Suppressor macrophage (primary cell): ENCODE results near the gene ENOX2.
A peak's percentile ranks its signal among the peaks of the same experiment; 100 is the strongest.
"Not testable (repeated sequence)": the region's sequence is repeated elsewhere in the genome, so short reads cannot be mapped to it uniquely, and the experiment has no call there.

ENCODE experiments used
- DNase-seq, 4 experiments: peaks; one replicate each; pipeline ENCODE4 v3.0.0-alpha.2; 2020 to 2022

ENOX2 gene

DNA sequence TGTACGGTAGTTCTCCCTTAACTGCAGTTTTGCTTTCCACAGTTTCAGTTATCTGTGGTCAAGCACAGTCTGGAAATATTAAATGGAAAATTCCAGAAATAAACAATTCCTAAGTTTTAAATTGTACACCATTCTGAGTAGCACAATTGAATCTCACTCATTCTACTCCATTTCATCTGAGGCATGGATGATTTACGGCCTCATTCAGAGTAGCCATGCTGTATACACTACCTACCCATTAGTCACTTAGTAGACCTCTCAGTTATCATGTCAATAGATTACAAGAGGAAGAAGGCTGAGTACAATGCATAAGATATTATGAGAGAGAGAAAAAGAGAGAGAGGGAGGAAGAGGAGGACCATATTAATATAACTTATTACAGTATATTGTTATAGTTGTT lies 77.5 kb downstream of the ENOX2 start:
- DNase-seq, result no peak

DNA sequence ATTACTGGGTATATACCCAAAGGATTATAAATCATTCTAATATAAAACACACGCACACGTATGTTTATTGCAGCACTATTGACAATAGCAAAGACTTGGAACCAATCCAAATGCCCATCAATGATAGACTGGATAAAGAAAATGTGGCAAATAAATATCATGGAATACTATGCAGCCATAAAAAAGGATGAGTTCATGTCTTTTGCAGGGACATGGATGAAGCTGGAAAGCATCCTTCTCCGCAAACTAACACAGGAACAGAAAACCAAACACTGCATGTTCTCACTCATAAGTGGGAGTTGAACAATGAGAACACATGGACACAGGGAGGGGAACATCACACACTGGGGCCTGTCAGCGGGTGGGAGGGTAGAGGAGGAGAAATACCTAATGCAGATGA lies 83.6 kb downstream of the ENOX2 start:
- DNase-seq, result not testable (repeated sequence)

DNA sequence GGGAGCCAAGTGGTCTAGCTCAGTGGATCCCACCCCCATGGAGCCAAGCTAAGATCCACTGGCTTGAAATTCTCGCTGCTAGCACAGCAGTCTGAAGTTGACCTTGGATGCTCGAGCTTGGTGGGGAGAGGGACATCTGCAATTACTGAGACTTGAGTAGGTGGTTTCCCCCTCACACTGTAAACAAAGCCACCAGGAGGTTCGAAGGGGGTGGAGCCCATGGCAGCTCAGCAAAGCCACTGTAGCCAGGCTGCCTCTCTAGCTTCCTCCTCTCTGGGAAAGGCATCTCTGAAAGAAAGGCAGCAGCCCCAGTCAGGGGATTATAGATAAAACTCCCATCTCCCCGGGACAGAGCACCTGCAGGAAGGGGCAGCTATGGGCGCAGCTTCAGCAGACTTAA lies 89.1 kb downstream of the ENOX2 start:
- not testable (repeated sequence) for DNase-seq

DNA sequence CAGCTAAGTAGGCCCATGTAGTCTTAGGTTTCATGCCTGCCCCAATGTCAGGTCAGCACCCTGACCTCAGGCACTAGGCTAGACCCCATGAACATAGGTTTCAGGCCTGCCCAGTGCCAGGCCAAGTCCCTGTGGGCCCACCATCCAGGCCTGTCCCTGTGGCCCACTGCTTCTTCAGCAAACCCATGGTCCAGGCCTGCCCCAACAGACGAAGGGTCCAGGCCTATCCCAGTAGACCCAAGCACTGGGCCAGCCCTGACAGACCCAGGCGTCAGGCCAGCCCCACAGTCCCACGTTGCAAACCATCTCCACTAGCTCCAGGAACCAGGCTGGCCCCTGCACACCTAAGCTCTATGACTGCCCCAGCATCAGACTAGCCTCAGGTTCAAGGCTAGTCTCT lies 92.4 kb downstream of the ENOX2 start:
- DNase-seq, result no peak

DNA sequence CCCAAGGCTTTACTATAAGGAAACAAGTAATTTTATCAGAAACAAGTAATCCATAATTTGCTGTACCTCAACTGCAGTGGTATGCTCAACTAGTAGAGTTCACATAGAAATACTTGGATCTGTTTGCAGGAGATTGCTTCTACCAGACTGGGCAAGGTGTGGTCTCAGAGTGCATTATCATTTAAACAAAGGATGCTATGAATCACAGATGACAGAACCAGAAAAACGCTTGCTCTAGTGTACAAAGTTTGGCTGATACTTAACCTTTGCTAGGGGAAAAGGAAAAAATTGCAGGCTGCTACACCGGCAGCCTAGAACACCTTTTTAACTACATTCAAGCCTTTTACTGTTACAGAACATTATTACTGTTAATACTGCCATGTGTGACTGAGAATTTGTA lies 97.1 kb downstream of the ENOX2 start:
- DNase-seq, result no peak

DNA sequence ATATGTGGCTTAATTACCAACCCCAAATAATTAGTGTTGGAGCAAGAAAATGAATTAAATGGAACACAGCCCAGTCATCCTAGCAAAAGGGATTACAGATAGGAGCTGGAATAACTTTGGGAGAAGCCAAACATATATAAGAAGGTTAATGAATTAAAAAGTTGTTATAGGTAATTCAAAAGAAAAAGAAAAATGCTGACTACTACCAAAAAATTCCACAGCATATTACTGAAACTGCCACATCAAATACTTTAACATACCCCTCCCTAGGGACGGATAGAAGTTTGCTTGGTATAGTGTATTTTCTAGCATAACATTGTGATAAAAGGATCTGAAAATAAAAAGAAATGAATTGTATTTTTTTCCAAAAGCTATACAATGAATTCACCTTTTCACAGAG lies 99.5 kb downstream of the ENOX2 start:
- DNase-seq, result no peak

DNA sequence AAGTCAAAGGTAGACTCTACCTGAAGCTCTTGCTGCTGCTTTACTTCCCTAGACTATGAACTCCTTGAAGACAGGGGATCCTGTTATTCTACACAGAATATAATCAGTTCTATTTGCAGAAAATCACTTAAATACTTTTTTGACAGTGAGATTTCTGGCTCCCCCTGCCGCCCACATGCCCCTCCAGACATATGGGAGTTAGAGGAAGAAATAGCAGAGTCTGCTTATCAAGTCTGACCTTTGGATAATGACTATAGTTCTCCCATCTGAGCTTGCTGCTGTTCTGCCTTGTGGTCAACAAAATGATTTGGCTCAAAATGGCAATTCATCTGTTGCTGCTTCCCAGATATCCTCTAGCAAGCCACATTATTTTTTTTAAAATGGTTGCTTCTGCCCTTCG lies 101.1 kb downstream of the ENOX2 start:
- DNase-seq, result no peak

DNA sequence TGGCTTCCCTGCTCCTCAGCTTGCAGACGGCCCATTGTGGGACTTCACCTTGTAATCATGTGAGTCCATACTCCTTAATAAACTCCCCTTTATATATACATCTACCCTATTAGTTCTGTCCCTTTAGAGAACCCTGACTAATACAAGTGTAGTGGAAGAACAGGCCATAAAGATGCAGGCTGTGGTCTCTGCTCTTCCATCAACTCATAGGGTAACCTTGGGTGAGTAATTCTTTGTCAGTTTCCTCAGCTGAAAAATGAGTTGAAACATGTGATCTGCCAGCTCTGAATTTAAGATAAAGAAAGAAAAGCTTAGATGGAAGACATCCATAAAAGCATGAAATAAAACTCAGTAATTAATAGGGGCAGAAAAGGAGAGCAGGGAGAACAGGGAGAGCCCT lies 103.6 kb downstream of the ENOX2 start:
- DNase-seq, result no peak

DNA sequence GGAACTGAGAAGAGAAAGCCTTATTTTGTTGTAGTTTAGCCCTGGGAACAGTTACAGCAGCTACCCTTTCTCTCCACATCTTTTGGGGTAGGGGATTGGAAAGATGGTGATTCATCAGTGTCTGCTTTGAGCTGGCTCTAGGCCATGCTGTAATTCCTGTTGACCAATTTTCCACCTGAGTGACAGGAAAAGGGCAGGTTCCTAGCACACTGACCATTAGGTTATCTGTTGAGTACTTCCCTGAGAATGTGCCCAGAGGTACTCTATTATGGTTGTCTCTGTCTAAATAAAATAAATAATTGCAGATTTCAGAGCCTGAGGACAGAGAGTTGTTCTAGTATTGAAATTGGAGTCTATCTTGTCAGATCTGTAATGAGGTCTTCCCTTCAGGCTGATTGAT lies 109.0 kb downstream of the ENOX2 start:
- DNase-seq, result no peak

DNA sequence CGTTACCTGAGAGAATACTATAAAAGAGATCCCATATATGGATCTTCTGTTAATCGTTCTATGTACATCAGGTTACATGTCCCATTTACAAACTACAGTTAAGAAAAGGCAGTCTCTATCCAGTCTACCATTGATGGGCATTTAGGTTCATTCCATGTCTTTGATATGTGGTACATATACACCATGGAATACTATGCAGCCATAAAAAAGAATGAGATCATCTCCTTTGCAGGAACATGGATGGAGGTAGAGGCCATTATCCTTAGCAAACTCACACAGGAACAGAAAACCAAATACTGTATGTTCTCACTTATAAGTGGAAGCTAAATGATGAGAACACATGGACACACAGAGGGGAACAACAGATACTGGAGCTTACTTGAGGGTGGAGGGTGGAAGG lies 111.1 kb downstream of the ENOX2 start:
- DNase-seq, result not testable (repeated sequence)

DNA sequence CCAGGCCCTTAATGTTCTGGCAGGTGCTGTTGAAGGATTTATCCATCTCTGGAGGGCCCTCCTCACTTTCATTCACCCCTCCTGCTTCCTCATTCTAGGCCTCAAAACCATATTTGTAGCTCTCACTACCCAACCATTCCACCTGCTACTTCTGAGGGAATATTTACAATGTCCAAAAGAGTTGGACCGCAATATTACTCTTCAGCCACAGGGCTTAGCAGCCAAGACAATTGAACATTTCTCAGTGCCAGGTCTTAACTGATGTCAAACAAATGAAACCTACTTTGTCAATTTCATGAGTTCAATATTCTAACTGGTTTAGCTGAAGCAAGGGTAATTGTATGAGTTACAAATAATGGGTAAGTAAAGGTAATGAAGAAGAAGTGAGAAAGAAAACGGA lies 113.2 kb downstream of the ENOX2 start:
- no peak for DNase-seq

DNA sequence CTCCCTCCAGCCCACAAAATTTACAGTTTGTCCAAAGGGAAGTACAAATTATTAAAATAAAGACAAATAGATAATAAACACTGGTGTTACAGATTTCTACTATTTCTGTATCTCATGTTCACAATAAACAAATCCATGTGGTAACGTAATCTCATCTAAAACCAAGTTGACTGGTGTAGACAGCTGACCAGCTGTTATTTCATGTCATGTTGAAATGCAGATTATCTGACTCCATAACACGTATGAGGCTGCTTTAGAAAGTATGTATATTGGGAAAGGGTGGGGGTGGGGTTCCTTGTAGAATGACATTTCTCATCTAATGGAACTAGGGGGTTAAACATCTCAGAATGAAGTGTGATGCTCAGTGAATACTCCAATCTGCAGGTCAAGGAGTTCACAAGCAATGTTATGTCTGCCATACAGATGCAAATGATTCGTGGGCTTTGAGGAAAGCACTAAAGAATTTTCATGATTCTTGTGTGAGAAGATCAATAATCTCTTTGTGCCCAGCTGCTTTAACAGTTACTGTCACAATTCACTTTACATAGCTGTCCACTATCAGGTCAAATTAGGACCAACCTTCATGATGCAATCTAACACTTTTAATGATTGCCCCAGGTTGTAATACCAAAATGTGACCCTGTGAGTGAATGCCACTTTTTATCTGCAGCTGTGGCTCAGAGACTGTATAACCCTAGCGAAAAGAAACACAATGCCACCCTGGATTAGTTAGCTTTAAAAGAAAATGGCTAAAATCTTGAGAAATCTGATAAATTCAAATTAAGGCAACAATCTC lies 114.0 kb downstream of the ENOX2 start:
- DNase-seq, result no peak

DNA sequence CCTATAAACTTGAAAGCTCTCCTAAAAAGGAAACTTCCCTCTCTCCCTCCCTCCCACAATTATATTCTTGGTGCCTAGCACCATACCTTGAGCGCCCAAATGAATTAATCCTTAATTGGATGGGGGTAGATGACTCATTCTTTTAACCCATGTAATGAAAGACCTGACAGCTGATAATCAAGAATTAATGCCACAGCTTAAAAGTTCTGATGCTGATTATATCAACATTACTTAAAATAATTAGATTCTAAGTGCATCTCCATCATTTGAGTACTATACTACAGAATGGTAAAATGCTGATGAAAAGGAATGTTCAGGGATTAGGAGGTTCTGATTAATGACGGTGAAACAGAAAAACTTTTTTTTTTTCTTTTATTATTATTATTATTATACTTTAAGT lies 117.0 kb downstream of the ENOX2 start:
- DNase-seq, result no peak

DNA sequence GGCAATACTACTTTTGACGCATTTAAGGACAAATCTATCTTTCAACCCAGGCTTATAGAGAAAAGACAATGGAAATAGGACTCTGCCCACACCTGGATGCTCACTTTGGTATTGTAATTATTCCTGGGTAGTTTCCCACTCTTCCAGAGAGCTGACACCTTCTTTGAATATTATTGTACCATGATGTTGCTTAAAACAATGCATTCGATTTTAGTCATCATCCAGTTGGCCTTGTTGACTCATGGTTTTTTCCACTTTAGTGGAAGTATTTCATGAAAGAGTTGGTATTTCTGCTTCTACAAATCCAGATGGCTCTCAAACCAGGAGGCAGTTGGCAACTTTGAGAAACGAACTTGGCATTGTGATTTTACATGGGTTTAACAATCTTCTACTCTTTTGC lies 124.2 kb downstream of the ENOX2 start:
- no peak for DNase-seq

DNA sequence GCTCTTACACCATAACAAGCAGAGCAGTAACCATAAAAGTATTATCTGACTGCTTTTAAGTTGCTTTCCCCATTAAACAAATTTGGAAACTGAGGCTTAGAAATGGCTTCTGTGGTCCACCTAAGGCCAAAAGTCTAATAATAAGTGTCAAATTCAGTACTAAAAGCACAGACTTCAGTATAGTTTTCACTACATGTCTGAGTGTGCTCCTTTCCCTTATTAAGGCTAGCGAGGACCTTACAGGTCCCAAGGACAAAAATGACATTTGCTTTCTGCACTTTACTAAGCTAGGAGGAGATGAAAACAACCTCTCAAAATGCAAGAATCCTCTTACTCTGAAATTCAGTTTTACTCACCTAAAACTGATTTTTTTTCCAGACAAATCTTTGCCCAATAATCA lies 127.2 kb downstream of the ENOX2 start:
- no peak for DNase-seq

DNA sequence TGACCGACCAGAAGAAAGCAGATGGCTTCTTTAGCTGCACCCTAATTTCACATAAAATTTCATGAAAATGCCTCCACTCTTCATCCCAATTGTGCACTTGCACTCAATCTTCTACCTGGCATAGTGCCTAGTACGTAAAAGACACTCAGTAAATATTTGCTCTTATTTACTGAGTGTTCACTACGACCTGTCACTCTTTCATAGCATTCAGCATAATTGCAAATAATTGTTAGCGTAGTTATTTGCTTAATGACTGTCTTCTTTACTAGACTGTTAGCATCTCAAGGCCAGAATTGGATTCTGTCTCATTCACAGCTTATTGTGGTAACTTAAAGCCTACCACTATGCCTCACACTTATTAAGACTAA lies 130.2 kb downstream of the ENOX2 start:
- no peak for DNase-seq

DNA sequence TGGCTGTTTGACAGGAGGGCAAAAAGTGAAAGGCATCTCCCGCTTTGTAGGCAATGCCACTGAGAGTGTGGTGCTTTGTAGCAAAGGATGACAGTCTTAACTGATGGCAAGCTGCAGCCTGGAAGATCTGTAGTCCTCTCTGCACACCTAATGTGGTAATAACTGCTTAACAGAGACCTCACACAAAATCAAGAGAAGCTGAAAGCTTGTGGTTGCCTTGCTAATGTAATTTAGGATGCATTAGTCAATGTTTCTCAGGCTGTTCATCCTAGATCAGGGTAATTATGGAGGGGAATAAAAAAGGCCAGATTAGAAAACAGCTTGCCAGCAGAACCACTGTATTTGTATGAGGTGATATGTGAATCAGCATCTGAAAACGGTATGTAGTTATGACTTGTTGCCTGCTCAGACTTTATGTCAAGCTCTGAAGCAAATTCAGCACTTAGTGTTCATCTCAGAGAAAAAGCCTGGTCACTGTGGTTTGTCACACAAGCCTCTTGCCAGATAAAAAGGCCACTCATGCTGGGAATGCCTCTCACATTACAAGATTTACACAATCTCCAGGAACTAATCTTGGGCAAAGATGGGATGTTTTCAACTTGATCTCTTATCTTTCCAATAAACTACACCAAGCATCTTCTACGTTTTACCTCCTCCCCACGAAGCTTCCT lies 130.8 kb downstream of the ENOX2 start:
- DNase-seq, result no peak

DNA sequence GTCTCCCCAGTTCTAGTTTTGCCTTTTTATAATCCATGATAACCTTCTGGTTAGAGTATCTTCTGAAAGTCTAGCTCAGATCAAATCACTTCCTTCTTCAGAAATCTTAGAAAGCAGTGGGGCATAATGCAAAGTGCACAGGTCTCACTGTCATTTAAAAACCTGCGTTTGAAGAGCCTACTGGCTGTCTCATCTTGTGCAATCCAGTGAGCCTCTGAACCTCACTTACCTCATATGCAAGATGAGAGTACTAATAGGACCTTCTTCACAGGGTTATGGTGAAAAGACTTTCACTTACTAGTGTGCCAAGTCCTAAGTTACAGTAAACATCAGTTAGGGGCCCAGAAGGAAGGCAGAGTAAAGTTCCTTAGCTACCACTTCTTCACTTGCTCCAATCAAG lies 131.4 kb downstream of the ENOX2 start:
- DNase-seq, result no peak

DNA sequence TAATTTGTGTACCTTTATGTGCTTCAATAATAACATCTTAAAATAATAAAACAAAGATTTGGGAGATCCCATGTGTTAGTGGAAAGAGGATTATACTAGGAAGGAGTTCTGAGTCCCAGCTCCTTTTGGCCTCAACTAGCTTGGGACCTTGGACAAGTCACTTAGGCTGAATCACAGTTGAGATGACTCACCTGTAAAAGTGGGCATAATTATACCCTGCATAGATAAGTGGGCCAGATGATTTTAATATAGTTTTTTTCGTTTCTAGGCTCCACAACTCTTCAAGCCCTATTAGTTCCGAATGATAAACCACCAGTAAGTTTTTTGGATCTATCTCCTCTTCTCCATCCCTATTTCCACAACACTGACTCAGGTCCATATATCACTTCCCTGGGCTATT lies 131.8 kb downstream of the ENOX2 start:
- DNase-seq, result no peak

DNA sequence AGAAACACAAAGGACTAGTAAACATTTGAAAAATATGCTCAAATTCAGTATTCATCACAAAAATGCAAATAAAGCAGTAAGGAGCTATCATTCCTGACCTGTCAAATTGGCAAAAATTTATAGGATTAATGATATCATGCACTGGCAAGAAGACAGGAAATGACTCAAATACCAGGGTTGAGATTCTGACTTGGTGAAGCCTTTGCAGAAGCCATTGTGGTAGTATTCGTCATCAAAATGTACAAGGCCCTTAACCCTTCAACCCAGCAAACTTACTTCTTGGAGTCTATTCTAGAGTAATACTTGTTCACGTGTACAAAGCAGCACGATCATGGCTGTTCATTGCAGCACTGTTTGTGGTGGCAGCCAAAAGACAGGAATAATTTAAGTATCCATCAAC lies 132.4 kb downstream of the ENOX2 start:
- peak in 1 of 4 experiments; percentile 3 for DNase-seq

DNA sequence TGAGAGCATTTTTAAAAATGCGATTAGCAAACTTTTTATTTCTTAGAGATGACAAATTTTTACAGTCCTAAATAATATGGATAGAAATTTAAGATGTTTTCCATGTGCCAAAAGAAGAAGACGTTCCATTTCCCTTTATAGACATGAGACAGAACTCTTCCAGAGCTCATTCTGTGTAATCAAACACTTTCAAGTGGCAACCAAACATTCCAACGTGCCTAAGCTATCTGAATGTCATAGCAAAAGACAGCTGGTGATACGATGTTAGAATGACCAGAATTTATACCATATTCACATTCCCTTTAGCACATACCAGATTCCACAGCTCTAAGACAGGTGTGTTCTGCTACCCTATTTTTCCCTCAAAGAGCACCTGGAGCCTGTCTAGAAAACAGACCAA lies 133.2 kb downstream of the ENOX2 start:
- DNase-seq, result no peak

DNA sequence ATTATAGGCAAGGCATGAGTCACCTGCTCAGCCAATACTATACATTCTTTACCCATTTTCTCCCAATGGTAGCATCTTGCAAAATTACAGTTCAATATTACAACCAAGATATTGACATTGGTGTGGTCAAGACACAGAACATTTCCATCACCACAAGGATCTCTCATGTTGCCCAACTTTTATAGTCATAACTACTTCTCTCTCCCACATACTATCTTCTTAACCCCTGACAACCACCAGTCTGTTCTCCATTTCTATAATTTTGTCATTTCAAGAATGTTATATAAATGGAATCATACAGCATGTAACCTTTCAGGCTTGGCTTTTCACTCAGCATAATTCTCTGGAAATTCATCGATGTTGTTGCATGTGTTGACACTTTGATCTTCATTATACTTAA lies 144.9 kb downstream of the ENOX2 start:
- DNase-seq, result peak in 1 of 4 experiments; percentile 0

DNA sequence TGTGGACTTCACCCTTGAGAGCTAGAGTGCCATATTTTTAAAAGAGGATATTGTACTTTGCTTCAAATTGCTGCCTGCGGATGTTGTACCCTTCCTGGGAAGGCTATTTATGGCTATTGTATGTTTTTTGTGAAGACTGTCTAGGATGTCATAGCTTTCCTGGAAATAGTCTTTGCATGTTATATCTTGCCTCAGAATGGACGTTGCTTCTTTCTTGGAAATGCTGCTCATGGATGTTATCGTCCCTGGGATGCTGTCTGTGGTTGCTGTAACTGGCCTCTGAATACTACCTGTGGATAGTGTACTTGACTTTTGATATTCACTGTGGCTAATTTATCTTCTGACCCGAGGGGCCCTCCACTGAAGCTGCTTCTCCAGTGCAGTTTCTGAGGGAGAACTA lies 146.8 kb downstream of the ENOX2 start:
- no peak for DNase-seq

DNA sequence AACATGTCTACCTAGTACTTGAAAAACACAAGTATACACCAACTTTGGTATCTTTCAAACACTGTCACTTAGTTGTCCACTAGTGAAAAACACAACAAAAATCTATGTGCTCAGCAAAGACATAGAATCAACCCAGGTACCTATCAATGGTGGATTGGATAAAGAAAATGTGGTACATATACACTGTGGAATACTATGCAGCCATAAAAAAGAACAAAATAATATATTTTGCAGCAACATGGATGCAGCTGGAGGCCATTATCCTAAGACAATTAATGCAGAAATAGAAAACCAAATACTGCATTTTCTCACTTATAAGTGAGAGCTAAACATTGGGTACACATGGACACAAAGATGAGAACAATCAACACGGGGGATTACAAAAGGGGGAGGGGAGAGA lies 148.7 kb downstream of the ENOX2 start:
- no peak for DNase-seq
